ENCODE measurements around the gene UNC13B.
A peak's percentile ranks its signal among the peaks of the same experiment; 100 is the strongest.
"Not testable (repeated sequence)": the region's sequence is repeated elsewhere in the genome, so short reads cannot be mapped to it uniquely, and the experiment has no call there.

UNC13B gene

GRCh38 chr9:35396560-35397215, 234.9 kb downstream of the UNC13B start:
- no peak for DNase-seq

- DNase-seq = no peak
Observed at GRCh38 chr9:35397216-35397698, 235.4 kb downstream of the UNC13B start.

GRCh38 chr9:35397923-35398322, 236.1 kb downstream of the UNC13B start:
- no peak for DNase-seq

- DNase-seq = no peak
Observed at GRCh38 chr9:35398651-35399335, 237.0 kb downstream of the UNC13B start.

- DNase-seq = no peak
Observed at GRCh38 chr9:35404865-35405264, 243.1 kb downstream of the UNC13B start.

- DNase-seq = no peak
Observed at GRCh38 chr9:35406183-35406959, 244.6 kb downstream of the UNC13B start.

GRCh38 chr9:35407846-35408245, 246.0 kb downstream of the UNC13B start:
- DNase-seq = no peak

GRCh38 chr9:35409434-35409833, 247.6 kb downstream of the UNC13B start:
- not testable (repeated sequence) for DNase-seq

GRCh38 chr9:35414889-35415288, 253.1 kb downstream of the UNC13B start:
- no peak for DNase-seq

GRCh38 chr9:35415402-35416097, 253.7 kb downstream of the UNC13B start:
- no peak for DNase-seq

- DNase-seq = no peak
Observed at GRCh38 chr9:35416098-35416427, 254.3 kb downstream of the UNC13B start.

GRCh38 chr9:35422346-35422745, 260.5 kb downstream of the UNC13B start:
- DNase-seq = no peak

GRCh38 chr9:35422753-35423152, 260.9 kb downstream of the UNC13B start:
- no peak for DNase-seq

- DNase-seq = no peak
Observed at GRCh38 chr9:35423499-35423898, 261.7 kb downstream of the UNC13B start.

- DNase-seq = peak; percentile 75
Observed at GRCh38 chr9:35424356-35425352, 262.8 kb downstream of the UNC13B start.

GRCh38 chr9:35426627-35427026, 264.8 kb downstream of the UNC13B start:
- DNase-seq = no peak

- DNase-seq = no peak
Observed at GRCh38 chr9:35431467-35431866, 269.7 kb downstream of the UNC13B start.

GRCh38 chr9:35432076-35432475, 270.3 kb downstream of the UNC13B start:
- no peak for DNase-seq

- DNase-seq = no peak
Observed at GRCh38 chr9:35436933-35437332, 275.1 kb downstream of the UNC13B start.

- DNase-seq = no peak
Observed at GRCh38 chr9:35446012-35446411, 284.2 kb downstream of the UNC13B start.

GRCh38 chr9:35448496-35448895, 286.7 kb downstream of the UNC13B start:
- no peak for DNase-seq

- no peak for DNase-seq
Observed at GRCh38 chr9:35452481-35452880, 290.7 kb downstream of the UNC13B start.

All from NCI-H524 treated with DMSO at 0.1 percent for 48 hours (cell line).